ENCODE results near the gene CORO6. TPM values are rescaled to one million over a fixed set of nuclear protein-coding genes. Genes with fewer than 3 reads are reported as not detected.
A peak's percentile ranks its signal among the peaks of the same experiment; 100 is the strongest.

Gene CORO6
- total and polyA plus RNA-seq, 2 of the 13 experiments (the other 11 are each of a cell fraction or from before 2014, with no cell fraction given), result 0.42 to 0.82 TPM

GRCh38 chr17:29591737-29592608 is 30.7 kb downstream of the CORO6 start (continued):
- TF ChIP-seq, protein P1, sequence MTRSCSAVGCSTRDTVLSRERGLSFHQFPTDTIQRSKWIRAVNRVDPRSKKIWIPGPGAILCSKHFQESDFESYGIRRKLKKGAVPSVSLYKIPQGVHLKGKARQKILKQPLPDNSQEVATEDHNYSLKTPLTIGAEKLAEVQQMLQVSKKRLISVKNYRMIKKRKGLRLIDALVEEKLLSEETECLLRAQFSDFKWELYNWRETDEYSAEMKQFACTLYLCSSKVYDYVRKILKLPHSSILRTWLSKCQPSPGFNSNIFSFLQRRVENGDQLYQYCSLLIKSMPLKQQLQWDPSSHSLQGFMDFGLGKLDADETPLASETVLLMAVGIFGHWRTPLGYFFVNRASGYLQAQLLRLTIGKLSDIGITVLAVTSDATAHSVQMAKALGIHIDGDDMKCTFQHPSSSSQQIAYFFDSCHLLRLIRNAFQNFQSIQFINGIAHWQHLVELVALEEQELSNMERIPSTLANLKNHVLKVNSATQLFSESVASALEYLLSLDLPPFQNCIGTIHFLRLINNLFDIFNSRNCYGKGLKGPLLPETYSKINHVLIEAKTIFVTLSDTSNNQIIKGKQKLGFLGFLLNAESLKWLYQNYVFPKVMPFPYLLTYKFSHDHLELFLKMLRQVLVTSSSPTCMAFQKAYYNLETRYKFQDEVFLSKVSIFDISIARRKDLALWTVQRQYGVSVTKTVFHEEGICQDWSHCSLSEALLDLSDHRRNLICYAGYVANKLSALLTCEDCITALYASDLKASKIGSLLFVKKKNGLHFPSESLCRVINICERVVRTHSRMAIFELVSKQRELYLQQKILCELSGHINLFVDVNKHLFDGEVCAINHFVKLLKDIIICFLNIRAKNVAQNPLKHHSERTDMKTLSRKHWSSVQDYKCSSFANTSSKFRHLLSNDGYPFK (CRISPR knock-in tag; IDR thresholded peaks at IDR 0.05; ENCODE audit: borderline replicate concordance), result peak; percentile 71; the same call in 1 of the 2 replicates
- TF ChIP-seq POLR2AphosphoS2 (IDR thresholded peaks at IDR 0.05; ENCODE audit: low read depth, low read length), result no peak
- TF ChIP-seq, protein P2, sequence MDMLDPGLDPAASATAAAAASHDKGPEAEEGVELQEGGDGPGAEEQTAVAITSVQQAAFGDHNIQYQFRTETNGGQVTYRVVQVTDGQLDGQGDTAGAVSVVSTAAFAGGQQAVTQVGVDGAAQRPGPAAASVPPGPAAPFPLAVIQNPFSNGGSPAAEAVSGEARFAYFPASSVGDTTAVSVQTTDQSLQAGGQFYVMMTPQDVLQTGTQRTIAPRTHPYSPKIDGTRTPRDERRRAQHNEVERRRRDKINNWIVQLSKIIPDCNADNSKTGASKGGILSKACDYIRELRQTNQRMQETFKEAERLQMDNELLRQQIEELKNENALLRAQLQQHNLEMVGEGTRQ (IDR thresholded peaks at IDR 0.05; ENCODE audit: low read depth, low read length), result no peak
- TF ChIP-seq, protein P2 (CRISPR knock-in tag; IDR thresholded peaks at IDR 0.05; ENCODE audit: borderline replicate concordance), result no peak
- 0 out of 2 replicates have a peak, but pooled peaks have one; percentile 4 for TF ChIP-seq ZNF605 (CRISPR knock-in tag; IDR thresholded peaks at IDR 0.05)
- TF ChIP-seq BORCS8-MEF2B (CRISPR knock-in tag; IDR thresholded peaks at IDR 0.05), result no peak; the same call in 1 of the 2 replicates
- no peak for TF ChIP-seq TOE1 (CRISPR knock-in tag; IDR thresholded peaks at IDR 0.05)
- TF ChIP-seq, protein P3, sequence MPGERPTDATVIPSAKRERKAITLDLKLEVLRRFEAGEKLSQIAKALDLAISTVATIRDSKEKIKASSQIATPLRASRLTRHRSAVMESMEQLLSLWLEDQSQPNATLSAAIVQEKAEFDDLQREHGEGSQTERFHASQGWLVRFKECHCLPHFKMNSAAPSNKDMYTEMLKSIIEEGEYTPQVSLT (CRISPR knock-in tag; IDR thresholded peaks at IDR 0.05; ENCODE audit: borderline replicate concordance, low read depth), result no peak
- TF ChIP-seq HMG20B (CRISPR knock-in tag; conservative IDR thresholded peaks at IDR 0.05), result no peak
- TF ChIP-seq DNMT1 (CRISPR knock-in tag; IDR thresholded peaks at IDR 0.05), result no peak
- TF ChIP-seq HOXA9 (CRISPR knock-in tag; IDR thresholded peaks at IDR 0.05; ENCODE audit: borderline replicate concordance), result no peak
- TF ChIP-seq ZNF777 (CRISPR knock-in tag; IDR thresholded peaks at IDR 0.05), result 0 out of 2 replicates have a peak, but pooled peaks have one; percentile 46
- TF ChIP-seq SNAPC5 (CRISPR knock-in tag; IDR thresholded peaks at IDR 0.05; ENCODE audit: borderline replicate concordance), result no peak
- TF ChIP-seq SMYD3 (CRISPR knock-in tag; IDR thresholded peaks at IDR 0.05), result no peak
- no peak for TF ChIP-seq ZNF879 (CRISPR knock-in tag; IDR thresholded peaks at IDR 0.05)
- TF ChIP-seq ZNF7 (CRISPR knock-in tag; IDR thresholded peaks at IDR 0.05), result no peak
- TF ChIP-seq NPAS2 (CRISPR knock-in tag; IDR thresholded peaks at IDR 0.05; ENCODE audit: borderline replicate concordance), result no peak
- no peak for TF ChIP-seq SP140L (CRISPR knock-in tag; IDR thresholded peaks at IDR 0.05; ENCODE audit: borderline replicate concordance)
- TF ChIP-seq ZBTB21 (CRISPR knock-in tag; IDR thresholded peaks at IDR 0.05), result no peak
- no peak for TF ChIP-seq PPARG (CRISPR knock-in tag; conservative IDR thresholded peaks at IDR 0.05)
- no peak; the same call in 1 of the 2 replicates for TF ChIP-seq ZKSCAN8 (CRISPR knock-in tag; IDR thresholded peaks at IDR 0.05; ENCODE audit: borderline replicate concordance)
- TF ChIP-seq ONECUT2 (CRISPR knock-in tag; IDR thresholded peaks at IDR 0.05), result no peak
- no peak for TF ChIP-seq ADNP (CRISPR knock-in tag; IDR thresholded peaks at IDR 0.05)
- no peak for TF ChIP-seq NFIB (CRISPR knock-in tag; IDR thresholded peaks at IDR 0.05; ENCODE audit: borderline replicate concordance)
